SK-N-MC (cell line): ENCODE measurements around the gene VOPP1.

Source experiments
- EZH2 ChIP-seq: fragments of 200-600 bp; sonication (generic); IDR thresholded peaks from one replicate; pipeline ENCODE4 v1.6.1; 2017; ENCODE audit warnings: antibody characterized with exemption
- POLR2AphosphoS5 ChIP-seq: IDR thresholded peaks from 2 replicates; pipeline ENCODE4 v1.6.1; 2012; ENCODE audit warnings: mild to moderate bottlenecking, low read depth, low read length, borderline replicate concordance

DNA sequence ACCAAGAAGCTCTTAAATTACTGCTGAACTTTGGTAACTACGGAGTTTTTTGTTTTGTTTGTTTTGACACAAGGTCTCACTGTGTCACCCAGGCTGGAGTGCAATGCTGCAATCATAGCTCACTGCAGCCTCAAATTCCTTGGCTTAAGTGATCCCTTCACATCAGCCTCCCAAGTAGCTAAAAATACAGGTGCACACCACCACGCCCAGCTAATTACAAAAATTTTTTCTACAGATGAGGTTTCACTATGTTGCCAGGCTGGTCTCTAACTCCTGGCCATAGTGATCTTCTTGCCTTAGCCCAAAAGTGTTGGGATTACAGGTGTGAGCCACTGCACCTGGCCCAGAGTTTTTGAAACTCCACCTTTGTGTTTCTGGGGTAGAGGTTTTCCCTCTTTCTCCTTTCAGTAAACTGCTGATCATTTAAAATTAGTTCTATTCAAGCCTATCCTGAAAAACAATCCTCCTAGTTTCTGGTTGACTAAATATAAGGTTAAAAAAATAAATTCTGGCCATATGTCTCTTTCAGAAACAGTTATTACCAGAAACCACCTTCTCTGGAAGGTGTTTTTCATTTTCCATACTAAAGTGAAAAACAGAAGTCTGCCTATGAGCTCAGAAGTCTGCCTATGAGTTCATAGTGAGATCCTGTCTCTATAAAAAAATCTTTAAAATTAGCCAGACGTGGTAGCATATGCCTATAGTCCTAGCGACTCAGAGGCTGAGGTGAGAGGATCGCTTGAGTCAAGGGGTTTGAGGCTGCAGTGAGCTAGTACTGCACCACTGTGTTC is 63.9 kb downstream of the VOPP1 start:
- TF ChIP-seq POLR2AphosphoS5 (no peak), EZH2 (no peak)
